T-helper 22 cell (primary cell): ENCODE results near the gene DIPK2A.

Experiments used
- DNase-seq: peaks from one replicate; pipeline ENCODE4 v3.0.0-alpha.2; 2020; ENCODE audit warnings: low read depth

Gene DIPK2A

GRCh38 chr3:143971359-143972154, at the start of gene DIPK2A:
Gene DIPK2A, plus strand, starts transcription at chr3:143971823. Its CDS starts 510 bp downstream, at chr3:143972333.
- DNase-seq, result peak; percentile 89

- no peak for DNase-seq
Measured at GRCh38 chr3:143924522-143925285, 46.9 kb upstream of the DIPK2A start.

GRCh38 chr3:143928056-143928455, 43.6 kb upstream of the DIPK2A start:
- DNase-seq, result no peak

- DNase-seq, result no peak
Measured at GRCh38 chr3:143928541-143929255, 42.9 kb upstream of the DIPK2A start.

- DNase-seq, result no peak
Measured at GRCh38 chr3:143934791-143935190, 36.8 kb upstream of the DIPK2A start.

- DNase-seq, result no peak
Measured at GRCh38 chr3:143935678-143936077, 35.9 kb upstream of the DIPK2A start.

GRCh38 chr3:143950810-143951209, 20.8 kb upstream of the DIPK2A start:
- no peak for DNase-seq

- DNase-seq, result no peak
Measured at GRCh38 chr3:143951351-143951971, 20.2 kb upstream of the DIPK2A start.

- DNase-seq, result no peak
Measured at GRCh38 chr3:143952569-143953072, 19.0 kb upstream of the DIPK2A start.

- DNase-seq, result no peak
Measured at GRCh38 chr3:143955113-143955512, 16.5 kb upstream of the DIPK2A start.

- no peak for DNase-seq
Measured at GRCh38 chr3:143956838-143957237, 14.8 kb upstream of the DIPK2A start.

- no peak for DNase-seq
Measured at GRCh38 chr3:143957453-143957852, 14.2 kb upstream of the DIPK2A start.

- no peak for DNase-seq
Measured at GRCh38 chr3:143958966-143959365, 12.7 kb upstream of the DIPK2A start.

GRCh38 chr3:143961342-143961741, 10.3 kb upstream of the DIPK2A start:
- DNase-seq, result no peak

GRCh38 chr3:143963946-143964345, 7.7 kb upstream of the DIPK2A start:
- no peak for DNase-seq

- peak; percentile 44 for DNase-seq
Measured at GRCh38 chr3:143970773-143971358, 757 bp upstream of the DIPK2A start.

GRCh38 chr3:143972155-143972504, 507 bp downstream of the DIPK2A start:
- DNase-seq, result no peak

GRCh38 chr3:143972505-143973258, 1.1 kb downstream of the DIPK2A start:
- peak; percentile 25 for DNase-seq

GRCh38 chr3:143973259-143974021, 1.8 kb downstream of the DIPK2A start:
- peak; percentile 50 for DNase-seq
